HEK293T (cell line): ENCODE data around the gene PARP8.

ENCODE experiments used
- ARNT ChIP-seq: fragments of 450-650 bp; IDR thresholded peaks from 2 replicates; pipeline ENCODE4 v1.6.1; 2017; ENCODE audit warnings: mild to moderate bottlenecking
- BHLHE40 ChIP-seq: fragments of 450-650 bp; IDR thresholded peaks from 2 replicates; pipeline ENCODE4 v1.6.1; 2016; ENCODE audit warnings: mild to moderate bottlenecking, moderate library complexity, borderline replicate concordance
- CTBP1 ChIP-seq: fragments of 450-650 bp; IDR thresholded peaks from 2 replicates; pipeline ENCODE4 v1.6.1; 2016; ENCODE audit warnings: borderline replicate concordance
- FOXA1 ChIP-seq: fragments of 450-650 bp; IDR thresholded peaks from 2 replicates; pipeline ENCODE4 v1.6.1; 2016; ENCODE audit warnings: mild to moderate bottlenecking
- FOXK2 ChIP-seq: fragments of 450-650 bp; IDR thresholded peaks from 2 replicates; pipeline ENCODE4 v1.6.1; 2016; ENCODE audit warnings: mild to moderate bottlenecking
- FOXM1 ChIP-seq: fragments of 450-650 bp; IDR thresholded peaks from 2 replicates; pipeline ENCODE4 v1.6.1; 2017; ENCODE audit warnings: mild to moderate bottlenecking, borderline replicate concordance
- L3MBTL2 ChIP-seq: fragments of 450-650 bp; conservative IDR thresholded peaks from 2 replicates; pipeline ENCODE4 v1.6.1; 2016; ENCODE audit warnings: mild to moderate bottlenecking
- LEF1 ChIP-seq: fragments of 450-650 bp; IDR thresholded peaks from 2 replicates; pipeline ENCODE4 v1.6.1; 2017; ENCODE audit warnings: mild to moderate bottlenecking, borderline replicate concordance
- SP1 ChIP-seq: fragments of 450-650 bp; IDR thresholded peaks from 2 replicates; pipeline ENCODE4 v1.6.1; 2017
- SUZ12 ChIP-seq: fragments of 450-650 bp; IDR thresholded peaks from 2 replicates; pipeline ENCODE4 v1.6.1; 2016; ENCODE audit warnings: mild to moderate bottlenecking
- TARDBP ChIP-seq: fragments of 450-650 bp; IDR thresholded peaks from 2 replicates; pipeline ENCODE4 v1.6.1; 2016

DNA sequence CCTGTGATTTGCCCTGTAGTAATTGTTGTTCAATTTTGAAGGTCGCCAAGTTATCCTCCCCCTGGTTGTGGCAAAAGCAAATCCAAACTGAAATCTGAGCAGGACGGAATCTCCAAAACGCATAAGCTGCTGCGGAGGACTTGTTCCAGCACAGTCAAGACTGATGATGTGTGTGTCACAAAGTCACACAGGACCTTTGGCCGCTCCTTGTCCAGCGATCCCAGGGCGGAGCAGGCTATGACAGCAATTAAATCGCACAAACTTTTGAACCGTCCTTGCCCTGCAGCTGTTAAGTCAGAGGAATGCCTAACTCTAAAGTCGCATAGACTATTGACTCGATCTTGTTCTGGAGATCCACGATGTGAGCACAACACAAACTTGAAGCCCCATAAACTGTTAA, 128.4 kb downstream of the PARP8 start:
- TF ChIP-seq FOXM1 (no peak), FOXK2 (no peak), ARNT (no peak), SP1 (no peak), FOXA1 (no peak), L3MBTL2 (no peak), CTBP1 (no peak), BHLHE40 (no peak), SUZ12 (no peak), LEF1 (no peak), TARDBP (no peak)
